Epithelial cell of esophagus (primary cell): ENCODE measurements around the gene KRTAP5-3.
"Not testable (repeated sequence)": the region's sequence is repeated elsewhere in the genome, so short reads cannot be mapped to it uniquely, and the experiment has no call there.

ENCODE experiments used
- DNase-seq: peaks from one replicate; pipeline ENCODE4 v3.0.0; 2010; ENCODE audit warnings: low read depth
- H3K4me3 ChIP-seq: 2 replicates; pipeline ENCODE4 v1.5.1; 2011; ENCODE audit warnings: mild to moderate bottlenecking, low read length, control low read depth
- TF ChIP-seq, protein P1 (sequence below): IDR thresholded peaks from 2 replicates; pipeline ENCODE4 v1.5.1; 2011; ENCODE audit warnings: low read depth, mild to moderate bottlenecking, low read length, control low read depth, inconsistent platforms; ENCODE audit not compliant: insufficient read depth; ENCODE audit errors: missing control alignments

The KRTAP5-3 gene

DNA sequence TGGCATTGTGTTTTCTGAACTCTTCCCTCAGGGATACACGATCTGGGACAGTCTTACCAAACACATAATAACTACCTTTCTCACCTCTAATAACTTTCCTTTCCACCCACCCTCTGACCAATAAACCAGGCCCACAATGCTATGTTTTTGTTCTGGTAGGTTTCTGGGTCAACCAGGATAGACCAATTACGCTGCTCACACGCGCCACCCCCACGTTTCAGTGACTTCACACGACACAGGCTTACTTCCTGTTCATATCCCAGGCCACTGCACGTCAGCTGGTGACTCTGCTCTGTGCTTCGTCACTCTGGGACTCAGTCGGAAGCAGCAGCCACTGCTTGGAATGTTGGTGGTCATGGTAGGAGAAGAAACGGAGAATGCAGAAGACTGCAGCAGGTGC is 11.2 kb upstream of the KRTAP5-3 start:
- H3K4me3 ChIP-seq, result no peak overlapping the region
- DNase-seq, result no peak
- TF ChIP-seq, protein P1, sequence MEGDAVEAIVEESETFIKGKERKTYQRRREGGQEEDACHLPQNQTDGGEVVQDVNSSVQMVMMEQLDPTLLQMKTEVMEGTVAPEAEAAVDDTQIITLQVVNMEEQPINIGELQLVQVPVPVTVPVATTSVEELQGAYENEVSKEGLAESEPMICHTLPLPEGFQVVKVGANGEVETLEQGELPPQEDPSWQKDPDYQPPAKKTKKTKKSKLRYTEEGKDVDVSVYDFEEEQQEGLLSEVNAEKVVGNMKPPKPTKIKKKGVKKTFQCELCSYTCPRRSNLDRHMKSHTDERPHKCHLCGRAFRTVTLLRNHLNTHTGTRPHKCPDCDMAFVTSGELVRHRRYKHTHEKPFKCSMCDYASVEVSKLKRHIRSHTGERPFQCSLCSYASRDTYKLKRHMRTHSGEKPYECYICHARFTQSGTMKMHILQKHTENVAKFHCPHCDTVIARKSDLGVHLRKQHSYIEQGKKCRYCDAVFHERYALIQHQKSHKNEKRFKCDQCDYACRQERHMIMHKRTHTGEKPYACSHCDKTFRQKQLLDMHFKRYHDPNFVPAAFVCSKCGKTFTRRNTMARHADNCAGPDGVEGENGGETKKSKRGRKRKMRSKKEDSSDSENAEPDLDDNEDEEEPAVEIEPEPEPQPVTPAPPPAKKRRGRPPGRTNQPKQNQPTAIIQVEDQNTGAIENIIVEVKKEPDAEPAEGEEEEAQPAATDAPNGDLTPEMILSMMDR, result no peak

DNA sequence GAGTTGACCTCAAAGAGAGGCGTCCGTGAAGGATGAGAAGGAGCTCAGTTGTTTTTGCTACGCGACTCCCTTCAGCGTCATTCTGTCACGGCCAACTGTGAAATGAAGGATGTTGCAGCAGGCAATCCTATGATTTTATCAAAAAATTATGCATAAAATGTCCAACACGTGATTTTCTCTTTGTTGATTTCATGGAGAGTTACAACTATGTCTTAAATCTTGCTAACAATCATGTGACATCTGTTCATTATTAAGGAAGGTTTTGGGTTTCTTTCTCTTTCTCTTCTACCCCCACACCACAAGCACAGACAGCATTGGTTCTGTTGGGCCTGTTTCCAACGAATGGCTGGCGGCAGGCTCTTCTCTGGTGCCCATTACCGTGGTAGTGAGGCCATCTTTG is 10.0 kb upstream of the KRTAP5-3 start:
- H3K4me3 ChIP-seq, result no peak overlapping the region
- TF ChIP-seq, protein P1, result no peak
- DNase-seq, result no peak

DNA sequence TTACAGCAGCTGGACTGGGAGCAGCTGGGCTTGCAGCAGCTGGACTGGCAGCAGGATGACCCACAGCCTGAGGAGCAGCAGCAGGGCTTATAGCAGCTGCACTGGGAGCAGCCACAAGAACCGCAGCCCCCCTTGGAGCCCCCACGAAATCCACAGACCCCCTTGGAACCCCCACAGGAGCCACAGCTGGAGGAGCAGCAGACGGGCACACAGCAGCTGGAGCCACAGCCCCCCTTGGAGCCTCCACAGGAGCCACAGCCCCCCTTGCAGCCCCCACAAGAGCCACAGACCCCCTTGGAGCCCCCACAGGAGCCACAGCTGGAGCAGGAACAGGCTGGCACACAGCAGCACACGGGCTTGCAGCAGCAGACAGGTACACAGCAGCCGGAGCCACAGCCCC is 362 bp downstream of the KRTAP5-3 start:
- H3K4me3 ChIP-seq, DNase-seq: not testable (repeated sequence)

DNA sequence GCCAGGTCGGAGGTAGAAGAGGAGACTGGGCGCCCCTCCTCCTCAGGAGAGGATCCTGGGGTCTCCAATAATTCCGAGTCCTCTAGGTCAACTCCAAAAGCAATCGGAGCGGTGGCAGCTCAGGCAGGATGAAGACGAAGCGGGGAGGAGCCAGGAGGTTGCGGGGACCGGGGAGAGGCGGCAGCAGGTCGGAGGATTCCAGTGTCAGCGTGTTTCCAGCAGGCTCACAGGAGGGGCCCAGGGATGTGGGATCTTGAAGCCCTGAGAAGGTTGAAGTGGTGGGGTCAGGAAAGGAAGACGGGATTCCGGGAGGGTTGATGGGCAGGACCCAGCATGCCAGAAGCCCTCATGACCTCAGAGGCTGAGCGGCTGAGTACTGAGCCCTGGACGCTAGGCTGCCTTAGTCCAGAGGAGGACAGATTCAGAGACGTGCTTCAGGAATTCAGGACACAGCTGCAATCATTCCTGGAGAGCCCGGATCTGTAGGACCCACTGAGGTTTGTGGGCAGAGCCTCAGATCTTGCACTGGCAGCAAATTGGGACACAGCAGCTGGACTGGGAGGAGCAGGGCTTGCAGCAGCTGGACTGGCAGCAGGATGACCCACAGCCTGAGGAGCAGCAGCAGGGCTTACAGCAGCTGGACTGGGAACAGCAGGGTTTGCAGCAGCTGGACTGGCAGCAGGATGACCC is 962 bp downstream of the KRTAP5-3 start:
- not testable (repeated sequence) for H3K4me3 ChIP-seq

DNA sequence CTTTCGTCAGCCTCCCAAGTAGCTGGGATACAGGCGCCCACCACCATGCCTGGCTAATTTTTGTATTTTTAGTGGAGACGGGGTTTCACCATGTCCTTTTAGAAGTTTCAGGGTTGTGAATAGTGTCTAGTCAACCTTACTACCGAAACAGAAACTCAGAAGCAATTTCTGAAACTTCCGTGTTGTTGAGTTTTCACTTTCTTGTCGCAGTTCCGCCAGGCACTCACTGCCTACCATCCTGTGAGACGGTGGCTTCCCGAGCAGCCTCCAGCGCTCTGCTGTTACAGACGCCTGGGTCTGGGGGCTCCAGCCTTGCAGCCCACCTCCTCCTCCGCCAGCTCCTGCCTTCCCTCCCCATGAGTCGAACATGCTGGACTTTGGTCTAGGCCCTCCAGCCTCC is 2.3 kb downstream of the KRTAP5-3 start:
- not testable (repeated sequence) for DNase-seq, H3K4me3 ChIP-seq

More for the DNA sequence above, 962 bp downstream of the KRTAP5-3 start:
- not testable (repeated sequence) for DNase-seq

DNA sequence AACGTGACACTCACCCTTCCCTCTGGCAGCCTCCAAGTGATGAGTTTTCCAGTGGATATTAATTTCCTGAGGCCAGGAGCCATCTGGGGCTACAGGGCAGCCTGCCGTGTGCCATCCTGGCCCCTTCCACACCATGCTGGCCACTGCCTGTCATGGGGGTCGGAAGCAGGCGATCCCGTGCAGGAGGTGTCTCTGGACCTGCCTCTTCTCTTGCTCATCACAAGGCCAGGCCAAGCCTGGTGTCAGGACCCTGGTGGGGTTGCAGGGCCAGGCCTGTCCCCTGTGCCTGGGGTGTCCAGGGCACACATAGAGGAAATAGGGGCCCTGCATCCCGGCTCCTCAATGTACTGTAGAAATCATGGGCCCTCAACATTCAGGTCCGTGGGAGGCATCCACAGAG is 3.6 kb downstream of the KRTAP5-3 start:
- no peak for DNase-seq
- TF ChIP-seq, protein P1, result no peak
- no peak overlapping the region for H3K4me3 ChIP-seq

DNA sequence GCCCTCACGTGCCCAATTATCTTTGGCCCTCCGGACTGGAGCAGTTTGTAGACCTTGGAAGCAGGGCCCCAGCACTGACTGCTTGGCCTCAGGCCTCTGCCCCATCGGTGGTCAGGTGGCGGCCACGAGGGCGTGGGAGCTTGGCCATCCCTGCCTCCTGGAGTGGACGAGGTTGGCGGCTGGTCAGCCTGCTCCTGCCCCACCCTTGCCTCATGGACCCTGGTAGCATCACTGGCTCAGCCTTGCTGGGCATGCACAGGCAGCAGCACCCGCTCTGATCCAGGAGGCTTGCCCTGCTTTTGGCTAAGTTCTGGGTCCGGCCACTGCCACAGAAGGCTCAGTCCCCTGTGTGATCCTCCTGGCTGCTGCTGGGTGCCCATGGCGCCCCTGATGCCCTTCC is 4.1 kb downstream of the KRTAP5-3 start:
- no peak for DNase-seq
- H3K4me3 ChIP-seq, result no peak overlapping the region
- TF ChIP-seq, protein P1, result no peak

DNA sequence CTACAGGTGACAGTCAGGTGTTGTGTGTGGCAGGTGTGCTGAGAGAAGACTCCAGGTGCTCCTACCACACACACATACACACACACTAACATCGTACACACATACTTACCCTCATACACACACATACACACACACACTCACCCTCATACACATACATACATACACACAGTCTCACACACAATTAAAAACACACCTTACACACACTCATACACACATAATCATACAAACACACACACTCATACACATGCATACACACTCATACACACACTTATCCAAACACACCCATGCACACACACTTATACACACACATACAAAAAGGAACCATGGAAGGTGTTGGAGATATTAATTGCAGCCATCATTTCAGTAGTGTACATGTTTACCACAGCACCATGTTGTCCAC is 4.6 kb downstream of the KRTAP5-3 start:
- DNase-seq, result no peak
- TF ChIP-seq, protein P1, result no peak
- H3K4me3 ChIP-seq, result no peak overlapping the region

DNA sequence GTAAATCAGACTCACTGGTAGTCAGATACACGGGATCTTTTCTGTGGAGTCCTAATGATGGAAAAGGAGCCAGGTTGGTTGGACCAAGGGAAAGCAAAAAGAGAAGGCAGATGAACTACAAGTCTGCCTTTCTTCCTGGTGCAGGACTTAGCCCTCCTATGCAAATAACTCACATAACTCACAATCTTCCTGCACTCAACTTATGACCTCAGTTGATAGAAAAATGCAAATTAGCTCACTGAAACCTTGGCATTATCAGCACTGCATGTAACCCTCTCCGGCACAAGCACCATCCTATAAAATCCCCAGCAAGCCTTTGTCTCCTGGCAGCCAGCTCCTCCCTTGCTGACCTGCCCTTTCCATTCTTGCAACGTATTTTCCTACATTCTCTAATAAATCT is 6.6 kb downstream of the KRTAP5-3 start:
- not testable (repeated sequence) for H3K4me3 ChIP-seq, DNase-seq
